HG03442 (cell line): ENCODE data around the gene KIF26A.

Experiments
- ATAC-seq: cut with Tn5 transposase; IDR thresholded peaks from one replicate; pipeline ENCODE4 v1.9.1; 2021; ENCODE audit warnings: mild to moderate bottlenecking, moderate library complexity; ENCODE audit not compliant: unreplicated experiment

Gene KIF26A

GRCh38 chr14:104155513-104155912 lies 17.1 kb downstream of the KIF26A start:
- no peak for ATAC-seq

DNA sequence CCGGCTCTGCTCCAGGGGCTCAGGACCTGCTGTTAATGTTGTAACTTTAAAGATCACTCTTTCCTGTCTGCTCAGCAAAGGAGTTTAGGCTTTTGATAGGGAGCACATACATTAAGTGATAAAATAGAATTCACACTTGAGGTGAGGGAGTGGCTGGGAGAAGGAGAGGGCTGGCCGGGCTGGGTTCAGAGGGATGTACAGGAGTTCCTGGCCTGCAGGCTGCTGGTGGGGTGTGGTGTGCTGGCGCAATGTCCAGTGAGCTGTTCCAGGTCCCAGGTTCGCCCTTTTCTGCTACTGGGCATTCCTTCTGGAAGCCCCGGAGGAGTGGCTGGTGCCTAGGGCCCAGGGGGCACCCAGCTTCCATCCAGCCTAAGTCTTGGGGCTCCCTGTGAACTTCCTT lies 17.8 kb downstream of the KIF26A start:
- ATAC-seq = no peak

GRCh38 chr14:104157016-104157928 lies 18.9 kb downstream of the KIF26A start:
- ATAC-seq = no peak

DNA sequence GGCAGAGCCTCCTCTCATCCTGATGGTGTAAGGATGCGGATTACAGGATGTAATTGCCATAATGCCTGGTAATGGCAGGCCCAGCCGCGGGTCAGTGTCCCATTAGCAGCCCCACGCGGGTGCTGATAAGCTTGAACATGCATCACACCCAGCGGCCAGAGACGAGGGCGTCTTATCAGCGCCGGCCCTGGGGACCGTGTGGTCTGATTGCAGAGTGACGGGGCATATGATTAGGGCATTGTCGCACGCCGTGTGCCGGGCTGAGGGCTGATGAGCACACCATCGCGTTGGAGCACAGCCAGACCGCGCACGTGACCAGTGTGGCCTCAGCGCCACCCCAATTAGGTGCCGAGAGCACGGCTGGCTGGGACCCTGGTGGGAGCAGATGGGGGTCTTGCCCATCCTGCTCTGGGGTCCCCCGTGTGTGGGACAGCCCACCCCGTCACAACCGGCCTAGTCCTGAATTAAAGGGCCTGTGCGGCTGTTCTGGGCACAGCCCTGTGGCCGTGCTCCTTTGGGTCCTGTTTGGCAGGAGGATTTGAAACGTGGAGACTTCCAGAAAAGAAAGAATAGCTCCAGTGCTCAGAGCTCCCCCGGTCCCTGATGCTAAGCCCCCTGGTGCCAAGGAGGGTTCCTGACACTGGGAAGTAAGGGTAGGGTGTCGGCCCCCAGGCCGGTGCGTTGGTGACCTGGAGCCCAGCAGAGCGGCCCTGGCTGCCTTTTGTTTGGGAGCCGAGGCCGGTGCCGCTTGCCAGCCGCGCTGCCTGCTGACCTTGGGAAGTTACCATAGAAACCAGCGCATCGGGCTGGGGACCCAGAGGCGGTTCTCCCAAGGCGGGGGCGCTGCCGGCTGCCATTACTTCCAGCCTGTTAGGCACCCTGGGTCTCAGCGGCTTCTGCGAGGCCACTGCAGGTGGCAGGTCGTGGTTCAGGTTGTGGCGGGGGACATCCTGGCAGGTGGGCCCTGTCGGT lies 20.7 kb downstream of the KIF26A start:
- ATAC-seq = no peak

DNA sequence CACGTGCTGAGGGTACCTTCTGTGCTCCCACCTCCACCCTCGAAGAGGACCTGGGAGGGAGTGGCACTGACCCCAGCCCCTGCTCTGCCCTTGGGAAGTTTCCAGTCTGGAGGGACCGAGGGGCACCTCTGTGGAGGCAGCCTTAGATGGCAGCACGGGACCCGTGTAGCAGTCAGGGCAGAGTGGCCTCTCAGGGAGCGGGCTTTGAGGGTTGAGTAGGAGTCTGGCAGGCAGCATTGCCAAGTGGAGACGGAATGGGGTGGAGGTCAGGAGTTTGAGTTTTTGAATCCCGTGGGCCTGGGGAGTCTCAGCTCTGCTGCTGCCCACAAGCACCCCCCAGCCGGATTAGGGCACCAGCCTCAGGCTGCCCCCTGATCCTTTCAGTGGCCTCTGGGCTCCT lies 21.6 kb downstream of the KIF26A start:
- no peak for ATAC-seq

GRCh38 chr14:104161602-104162367 lies 23.4 kb downstream of the KIF26A start:
- no peak for ATAC-seq

DNA sequence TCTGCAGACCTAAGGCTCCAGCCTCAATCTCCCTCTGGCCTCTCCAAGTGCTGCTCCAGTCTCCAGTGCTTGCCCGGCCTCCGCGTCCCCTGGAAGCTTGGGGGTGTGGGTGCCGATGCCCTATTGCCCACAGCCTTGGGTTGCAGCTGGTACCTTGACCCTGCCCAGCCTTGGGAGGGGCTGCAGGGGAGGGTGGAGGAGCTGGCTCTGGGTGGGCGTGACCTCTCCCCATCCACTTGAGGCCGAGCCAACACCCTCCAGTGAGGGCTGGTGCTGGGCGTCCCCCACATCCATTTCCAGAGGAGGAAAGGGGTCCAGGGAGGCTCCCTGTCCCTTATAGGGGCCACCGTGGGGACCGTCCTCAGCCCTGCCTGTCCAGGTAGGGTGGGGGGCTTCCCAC lies 24.1 kb downstream of the KIF26A start:
- no peak for ATAC-seq

DNA sequence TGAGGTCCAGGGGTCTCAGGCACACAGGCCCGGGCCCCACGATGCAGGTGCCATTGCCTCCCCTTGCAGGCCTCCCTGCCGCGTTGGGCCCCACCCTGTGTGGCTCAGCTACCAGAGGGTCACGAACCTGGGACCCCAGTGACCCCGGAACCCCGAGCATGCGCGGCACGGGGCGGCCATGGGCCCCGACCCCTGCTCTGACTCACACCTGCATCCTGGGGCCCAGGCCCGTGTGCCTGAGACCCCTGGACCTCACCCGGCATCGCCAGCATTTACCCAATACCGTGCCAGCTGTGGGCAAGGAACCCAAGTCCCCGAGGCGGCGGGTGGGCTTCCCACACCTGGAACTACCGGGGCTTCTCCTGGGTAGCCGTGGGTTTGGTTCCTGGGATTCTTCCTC lies 25.2 kb downstream of the KIF26A start:
- no peak for ATAC-seq

- ATAC-seq = no peak
These were observed 25.7 kb downstream of the KIF26A start for GRCh38 chr14:104164041-104164440.

GRCh38 chr14:104164512-104164911 lies 26.1 kb downstream of the KIF26A start:
- ATAC-seq = no peak

DNA sequence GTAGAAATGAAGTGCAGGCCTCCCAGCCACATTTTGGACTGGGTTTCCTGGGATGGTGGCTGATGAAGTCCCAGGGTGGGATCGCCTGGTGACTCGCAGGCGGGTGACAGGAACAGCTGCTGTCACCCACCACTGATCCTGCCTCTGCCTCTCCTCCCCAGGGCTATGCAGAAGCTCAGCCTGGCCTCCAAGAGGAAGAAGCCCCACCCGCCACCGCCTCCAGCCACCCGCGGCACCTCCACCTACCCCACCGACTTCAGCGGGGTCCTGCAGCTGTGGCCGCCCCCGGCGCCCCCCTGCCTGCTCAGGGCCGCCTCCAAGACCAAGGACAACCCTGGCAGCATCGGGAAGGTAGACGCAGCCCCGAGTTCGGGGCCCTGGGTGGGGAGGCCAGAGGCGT lies 28.3 kb downstream of the KIF26A start:
- ATAC-seq = no peak

- no peak for ATAC-seq
These were observed 30.2 kb downstream of the KIF26A start for GRCh38 chr14:104168603-104169002.

DNA sequence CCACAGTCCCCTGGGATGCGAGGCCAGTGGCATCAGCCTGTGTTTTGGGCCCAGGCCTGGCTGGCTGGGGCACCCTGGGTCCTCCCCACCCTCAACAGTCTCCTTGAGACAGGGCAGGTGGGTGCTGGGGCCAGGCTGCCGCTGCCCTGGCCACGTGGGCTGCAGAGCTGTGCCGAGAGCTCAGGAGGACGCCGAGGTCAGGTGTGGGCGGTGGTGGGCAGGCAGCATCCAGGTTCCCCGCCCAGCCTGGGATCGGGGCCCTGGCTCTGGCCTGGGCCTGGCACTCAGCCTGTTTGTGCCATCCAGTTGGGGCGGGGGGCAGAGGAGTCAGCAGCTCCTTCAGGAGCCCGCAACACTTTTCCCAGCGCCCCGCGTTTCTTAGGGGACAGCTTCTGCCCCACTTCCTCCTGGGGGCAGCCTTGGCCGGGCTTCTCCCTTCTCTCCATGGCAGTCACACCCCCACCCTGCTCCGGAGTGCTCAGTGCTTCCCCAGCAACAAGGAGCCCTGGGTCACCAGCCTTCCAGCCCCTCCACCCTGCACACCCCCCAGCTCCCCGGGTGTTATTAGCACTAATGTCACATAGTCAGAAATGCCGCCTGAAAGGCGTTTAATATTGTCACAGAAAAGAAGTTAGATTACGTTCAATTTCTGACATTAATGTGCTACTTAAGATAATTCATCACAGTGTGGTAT lies 30.8 kb downstream of the KIF26A start:
- ATAC-seq = no peak

DNA sequence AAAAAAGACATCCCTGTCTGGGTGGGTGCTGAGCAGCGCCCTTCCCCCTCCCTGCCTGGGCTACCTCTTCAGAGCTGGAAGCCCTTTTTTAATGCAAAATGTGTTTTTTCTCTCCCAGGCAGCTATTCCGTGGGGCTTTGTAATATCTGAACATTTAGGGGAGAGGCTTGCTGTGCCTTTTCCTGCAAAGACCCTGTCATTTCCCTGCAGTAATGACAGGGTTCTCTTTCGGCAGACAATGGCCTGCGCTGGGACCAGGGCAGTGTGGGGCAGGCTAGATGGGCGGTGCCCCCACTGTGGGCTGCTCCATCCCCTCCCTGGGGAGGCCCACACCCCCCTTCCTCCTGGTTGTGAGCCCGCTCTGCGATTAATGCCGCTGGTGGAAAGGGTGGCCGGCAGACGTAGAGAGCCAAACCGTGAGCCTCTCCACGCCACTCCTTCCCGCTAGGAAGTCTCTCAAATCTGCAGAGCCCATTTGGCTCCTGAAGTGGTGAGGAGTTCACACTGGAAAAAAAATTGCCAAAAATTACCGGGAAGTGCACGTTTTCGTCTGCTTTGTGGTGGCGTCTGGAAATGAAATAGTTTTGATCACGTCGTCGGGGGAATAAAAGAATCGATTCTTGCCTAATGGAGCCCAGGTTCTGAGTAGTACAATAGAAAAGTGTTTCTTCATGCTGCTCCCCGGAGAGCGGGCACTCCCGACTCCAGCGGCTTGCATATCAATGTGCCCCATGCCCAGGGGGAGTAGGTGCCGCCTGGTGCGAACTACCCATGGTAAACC lies 31.5 kb downstream of the KIF26A start:
- ATAC-seq = no peak

DNA sequence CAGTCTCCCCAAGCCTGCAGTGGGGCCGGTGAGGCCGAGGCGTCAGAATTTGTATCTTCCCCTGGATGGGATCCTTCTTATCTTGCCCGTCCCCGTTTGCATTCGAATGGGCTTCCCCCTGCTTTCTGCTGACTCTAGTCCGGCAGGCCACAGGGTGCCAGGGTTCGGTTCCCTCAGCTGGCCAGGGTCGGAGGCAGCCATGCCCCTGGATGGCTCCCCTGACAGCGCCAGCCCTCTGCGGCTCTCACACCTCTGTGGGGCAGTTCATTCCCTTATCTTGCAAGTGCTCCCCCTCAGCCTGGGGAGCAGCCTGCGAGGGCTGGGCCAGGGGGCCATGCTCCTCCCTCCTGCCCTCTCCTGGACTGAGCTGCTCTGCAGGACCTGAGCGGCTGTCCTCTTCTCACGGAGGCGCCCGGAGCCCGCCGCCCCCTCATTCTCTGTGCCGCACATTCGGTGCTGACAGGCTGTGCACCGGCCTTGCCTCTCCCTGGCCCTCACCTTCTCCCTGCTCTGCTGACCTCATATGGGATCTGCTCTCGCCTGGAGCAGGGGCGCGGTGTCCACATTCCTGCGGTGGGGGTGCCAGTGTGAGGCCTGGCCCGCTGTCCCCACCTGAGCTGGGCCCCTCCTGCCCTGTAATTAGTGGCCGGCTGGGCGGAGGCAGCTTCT lies 32.8 kb downstream of the KIF26A start:
- ATAC-seq = no peak

DNA sequence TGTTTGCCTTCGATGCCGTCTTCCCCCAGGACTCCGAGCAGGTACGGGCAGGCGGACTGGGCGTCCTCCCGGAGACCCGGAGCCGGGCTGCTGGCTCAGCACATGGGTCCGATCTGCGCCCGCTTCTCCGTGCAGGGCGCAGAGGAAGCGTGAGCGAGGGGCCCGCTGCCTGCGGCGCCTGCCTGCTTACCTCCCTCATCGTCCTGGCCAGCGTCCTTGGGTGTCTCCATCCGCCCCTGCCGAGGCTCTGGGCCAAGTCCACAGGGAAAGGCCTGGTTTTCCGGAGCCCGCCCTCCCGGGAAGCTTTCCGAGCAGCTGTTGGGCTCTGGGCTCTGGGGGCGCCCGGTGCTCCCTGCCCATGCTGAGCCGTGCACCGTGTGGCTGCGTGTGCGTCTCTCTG lies 33.5 kb downstream of the KIF26A start:
- no peak for ATAC-seq

GRCh38 chr14:104172349-104172748 lies 34.0 kb downstream of the KIF26A start:
- ATAC-seq = no peak

DNA sequence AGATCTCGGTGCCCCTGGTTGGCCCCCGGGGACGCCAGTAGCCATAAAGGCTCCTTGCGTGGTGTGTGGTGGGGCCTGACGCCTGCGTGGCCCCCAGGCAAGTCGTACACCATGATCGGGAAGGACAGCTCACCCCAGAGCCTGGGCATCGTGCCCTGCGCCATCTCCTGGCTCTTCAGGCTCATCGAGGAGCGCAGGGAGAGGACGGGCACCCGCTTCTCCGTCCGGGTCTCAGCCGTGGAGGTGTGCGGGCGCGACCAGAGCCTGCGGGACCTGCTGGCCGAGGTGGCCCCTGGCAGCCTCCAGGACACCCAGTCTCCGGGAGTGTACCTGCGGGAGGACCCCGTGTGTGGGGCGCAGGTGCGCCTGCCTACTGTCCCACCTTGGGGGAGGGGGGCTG lies 34.5 kb downstream of the KIF26A start:
- no peak for ATAC-seq

DNA sequence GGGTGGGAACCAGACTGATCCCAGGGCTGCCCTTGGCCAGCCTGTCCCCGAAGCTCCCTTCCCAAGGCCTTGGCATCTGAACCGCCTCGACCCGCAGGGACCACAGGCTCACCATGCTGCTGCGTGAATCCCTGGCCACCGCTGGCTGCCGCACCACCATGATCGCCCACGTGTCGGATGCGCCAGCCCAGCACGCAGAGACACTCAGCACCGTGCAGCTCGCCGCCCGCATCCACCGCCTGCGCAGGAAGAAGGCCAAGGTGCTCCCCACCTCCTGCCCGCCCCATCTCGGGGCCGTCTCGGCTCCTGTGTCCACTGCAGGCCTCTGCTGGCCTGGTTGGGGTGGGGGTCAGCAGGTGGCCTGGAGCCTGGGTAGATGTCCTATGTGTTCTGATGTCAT lies 35.7 kb downstream of the KIF26A start:
- ATAC-seq = no peak
